ENCODE results near the gene KCNJ5.

- no peak for TF ChIP-seq POLR2AphosphoS5 (IDR thresholded peaks at IDR 0.05; ENCODE audit: insufficient read depth in 1 of 2, low read depth in 1 of 2)
- TF ChIP-seq POLR2A (IDR thresholded peaks at IDR 0.05), result no peak
These were observed 11.3 kb upstream of the KCNJ5 start for GRCh38 chr11:128879817-128880216.

All from vagina (tissue), 2 donors.